ENCODE measurements around the gene ARHGAP15. TPM values are rescaled to one million over a fixed set of nuclear protein-coding genes. Genes with fewer than 3 reads are reported as not detected.

Gene ARHGAP15
- total and polyA plus RNA-seq, 2 experiments from 2014 or later, result 0.26 TPM; not detected in 1

- no peaks in the 10 kb centered on the region for H3F3A ChIP-seq (replicated peaks; ENCODE audit: low read depth)
- peaks cover 9% of the 10 kb centered on the region for H3K4me1 Mint-ChIP-seq
- H3K27me3 Mint-ChIP-seq (ENCODE audit: insufficient read depth, low read depth, poor library complexity), result peaks cover 3% of the 10 kb centered on the region
- no peaks in the 10 kb centered on the region for H3K36me3 Mint-ChIP-seq (ENCODE audit: low read depth)
- H3K27me3 ChIP-seq (ENCODE audit: insufficient read depth), result no peaks in the 10 kb centered on the region
- DNase-seq (ENCODE audit: low spot score), result no peak
- H3K36me3 ChIP-seq (ENCODE audit: insufficient read depth), result no peaks in the 10 kb centered on the region
- H2AFZ ChIP-seq, result no peak overlapping the region
- H3K79me2 ChIP-seq (replicated peaks; ENCODE audit: insufficient read depth), result no peaks in the 10 kb centered on the region
- no peak for TF ChIP-seq POLR2AphosphoS5 (IDR thresholded peaks at IDR 0.05; ENCODE audit: low read depth)
- TF ChIP-seq STAT1 (IDR thresholded peaks at IDR 0.05; ENCODE audit: unreplicated experiment), result no peak
- TF ChIP-seq CTCF (conservative IDR thresholded peaks at IDR 0.05; ENCODE audit: low read depth in 2 of 2), result no peak
- TF ChIP-seq ZNF331 (CRISPR knock-in tag; IDR thresholded peaks at IDR 0.05; ENCODE audit: low read depth), result no peak
- no peak for TF ChIP-seq CREB1 (CRISPR knock-in tag; IDR thresholded peaks at IDR 0.05; ENCODE audit: low read depth)
- no peak for TF ChIP-seq EZH2 (IDR thresholded peaks at IDR 0.05; ENCODE audit: low read depth, unreplicated experiment)
- no peak for TF ChIP-seq ZNF114 (CRISPR knock-in tag; IDR thresholded peaks at IDR 0.05)
- TF ChIP-seq ZNF462 (CRISPR knock-in tag; IDR thresholded peaks at IDR 0.05), result no peak
- TF ChIP-seq NANOG (IDR thresholded peaks at IDR 0.05; ENCODE audit: borderline replicate concordance), result no peak
- TF ChIP-seq JUNB (IDR thresholded peaks at IDR 0.05; ENCODE audit: unreplicated experiment), result no peak
- TF ChIP-seq EZH2phosphoT487 (IDR thresholded peaks at IDR 0.05; ENCODE audit: unreplicated experiment), result no peak
- no peak for TF ChIP-seq REST (IDR thresholded peaks at IDR 0.05; ENCODE audit: unreplicated experiment)
- TF ChIP-seq ETS1 (IDR thresholded peaks at IDR 0.05), result no peak
- no peak overlapping the region for H3K4me3 ChIP-seq
- H3K27ac Mint-ChIP-seq, result no peak overlapping the region
- H3K4me2 ChIP-seq, result no peak overlapping the region; the same call in 1 of the 2 replicates
- H4K20me1 ChIP-seq (replicated peaks; ENCODE audit: insufficient read depth), result no peaks in the 10 kb centered on the region
- no peak for ATAC-seq
- no peak overlapping the region for H3K4me3 Mint-ChIP-seq
- H3K4me1 ChIP-seq (ENCODE audit: insufficient read depth), result peaks cover 7% of the 10 kb centered on the region; the same call in 1 of the 2 replicates
- no peak overlapping the region for H3K27ac ChIP-seq (ENCODE audit: low read depth)
- H3K9me2 ChIP-seq (ENCODE audit: insufficient read depth), result no peaks in the 10 kb centered on the region
- H3K9me3 Mint-ChIP-seq, result no peaks in the 10 kb centered on the region
These were observed 395.6 kb downstream of the ARHGAP15 start for GRCh38 chr2:143524559-143525401.

Data from GM23338 (cell line).